C4-2B (cell line): ENCODE measurements around the gene FBXW12.

ENCODE experiments used
- H3K27ac ChIP-seq: fragments of 450-650 bp; 2 replicates; pipeline ENCODE4 v1.5.1; 2017
- ZFX ChIP-seq: fragments of 450-650 bp; IDR thresholded peaks from 2 replicates; pipeline ENCODE4 v1.6.1; 2017
- TF ChIP-seq, protein P1 (sequence below): fragments of 450-650 bp; conservative IDR thresholded peaks from 2 replicates; pipeline ENCODE4 v1.5.1; 2017; ENCODE audit warnings: mild to moderate bottlenecking

The FBXW12 gene

DNA sequence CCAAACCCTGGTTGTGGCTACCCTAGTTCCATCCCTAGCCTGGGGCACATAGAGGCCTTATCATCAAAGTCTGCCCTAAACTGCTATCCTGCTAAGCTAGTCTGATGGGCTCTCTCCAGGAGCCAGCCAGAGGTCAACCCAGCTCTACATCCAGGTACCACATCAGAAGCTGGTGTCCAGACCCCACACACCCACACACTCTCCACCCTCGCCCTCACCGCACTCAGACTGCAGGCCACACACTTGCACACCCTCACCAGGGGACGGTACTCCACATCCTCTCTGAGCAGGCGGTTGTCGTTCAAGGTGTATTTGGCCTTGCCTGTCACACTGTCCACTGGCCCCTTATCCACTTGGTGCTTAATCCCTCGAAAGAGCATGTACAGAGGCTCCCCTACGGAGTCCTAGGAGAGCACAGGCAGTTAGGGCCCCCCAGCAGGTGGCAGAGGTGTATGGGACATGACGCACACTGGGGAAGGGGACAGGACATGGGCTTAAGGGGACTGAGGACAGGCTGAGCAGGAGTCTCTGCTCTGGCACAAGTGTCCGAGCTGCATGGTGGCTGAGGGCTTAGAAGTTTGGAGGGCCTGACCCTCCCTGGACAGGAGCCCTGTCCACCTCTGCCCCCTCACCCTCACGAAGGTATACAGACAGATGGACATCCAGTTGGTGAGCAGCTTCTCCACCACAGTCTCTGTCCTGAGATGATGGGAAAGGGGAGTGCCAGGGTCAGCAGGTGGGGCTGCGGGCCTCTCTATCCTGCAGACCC is 39.8 kb downstream of the FBXW12 start:
- no peak for TF ChIP-seq ZFX
- TF ChIP-seq, protein P1, sequence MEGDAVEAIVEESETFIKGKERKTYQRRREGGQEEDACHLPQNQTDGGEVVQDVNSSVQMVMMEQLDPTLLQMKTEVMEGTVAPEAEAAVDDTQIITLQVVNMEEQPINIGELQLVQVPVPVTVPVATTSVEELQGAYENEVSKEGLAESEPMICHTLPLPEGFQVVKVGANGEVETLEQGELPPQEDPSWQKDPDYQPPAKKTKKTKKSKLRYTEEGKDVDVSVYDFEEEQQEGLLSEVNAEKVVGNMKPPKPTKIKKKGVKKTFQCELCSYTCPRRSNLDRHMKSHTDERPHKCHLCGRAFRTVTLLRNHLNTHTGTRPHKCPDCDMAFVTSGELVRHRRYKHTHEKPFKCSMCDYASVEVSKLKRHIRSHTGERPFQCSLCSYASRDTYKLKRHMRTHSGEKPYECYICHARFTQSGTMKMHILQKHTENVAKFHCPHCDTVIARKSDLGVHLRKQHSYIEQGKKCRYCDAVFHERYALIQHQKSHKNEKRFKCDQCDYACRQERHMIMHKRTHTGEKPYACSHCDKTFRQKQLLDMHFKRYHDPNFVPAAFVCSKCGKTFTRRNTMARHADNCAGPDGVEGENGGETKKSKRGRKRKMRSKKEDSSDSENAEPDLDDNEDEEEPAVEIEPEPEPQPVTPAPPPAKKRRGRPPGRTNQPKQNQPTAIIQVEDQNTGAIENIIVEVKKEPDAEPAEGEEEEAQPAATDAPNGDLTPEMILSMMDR, result no peak
- H3K27ac ChIP-seq, result no peak overlapping the region

DNA sequence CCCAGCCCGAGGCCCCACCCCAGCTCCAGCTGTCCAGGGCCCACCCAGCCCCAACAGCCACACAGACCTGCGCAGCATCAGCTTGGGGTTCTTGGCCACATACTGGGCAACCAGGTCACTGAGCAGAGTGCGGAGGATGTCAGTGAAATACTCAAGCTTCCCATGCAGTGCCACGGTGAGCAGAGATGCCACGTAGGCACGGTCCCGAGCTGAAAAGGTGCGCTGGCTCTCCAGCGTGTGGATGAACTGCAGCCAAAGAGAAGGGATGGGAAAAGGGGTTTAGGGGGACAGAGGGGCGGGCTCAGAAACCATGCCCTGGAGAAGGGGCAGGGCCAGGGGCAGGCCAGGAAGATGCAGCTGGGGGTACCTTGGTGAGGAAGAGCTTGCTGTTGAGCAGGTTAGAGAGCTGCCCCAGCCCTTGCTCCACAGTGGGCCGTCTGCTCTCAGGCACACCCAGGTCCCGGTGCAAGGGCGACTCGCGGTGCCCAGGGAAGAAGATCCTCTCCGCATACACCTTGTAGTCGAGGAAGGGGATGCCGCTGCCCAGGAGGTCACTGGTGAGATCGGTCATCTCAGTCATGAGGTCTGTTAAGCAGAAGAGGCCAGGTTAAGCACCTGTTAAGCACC is 40.5 kb downstream of the FBXW12 start:
- no peak overlapping the region for H3K27ac ChIP-seq
- TF ChIP-seq ZFX, result no peak
- TF ChIP-seq, protein P1, result no peak

DNA sequence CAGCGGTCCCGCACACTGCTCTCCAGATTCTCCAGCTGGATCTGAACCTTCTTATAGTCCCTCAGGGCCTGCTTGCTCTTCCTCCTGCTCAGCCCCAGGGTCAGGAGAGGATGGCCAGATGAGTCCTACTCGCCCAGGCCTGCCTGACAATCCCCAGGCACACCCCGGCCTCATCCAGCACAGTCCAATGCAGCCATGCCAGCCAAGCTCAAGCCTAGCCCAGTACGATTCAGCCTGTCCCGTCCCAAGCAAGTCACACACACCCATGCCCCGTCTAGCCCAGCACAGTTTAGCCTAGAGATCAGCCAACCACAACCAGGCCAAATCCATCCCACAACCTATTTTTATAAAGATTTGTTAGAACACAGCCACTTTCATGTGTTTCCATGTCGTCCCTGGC is 41.1 kb downstream of the FBXW12 start:
- no peak for TF ChIP-seq ZFX
- TF ChIP-seq, protein P1, result no peak
- no peak overlapping the region for H3K27ac ChIP-seq

DNA sequence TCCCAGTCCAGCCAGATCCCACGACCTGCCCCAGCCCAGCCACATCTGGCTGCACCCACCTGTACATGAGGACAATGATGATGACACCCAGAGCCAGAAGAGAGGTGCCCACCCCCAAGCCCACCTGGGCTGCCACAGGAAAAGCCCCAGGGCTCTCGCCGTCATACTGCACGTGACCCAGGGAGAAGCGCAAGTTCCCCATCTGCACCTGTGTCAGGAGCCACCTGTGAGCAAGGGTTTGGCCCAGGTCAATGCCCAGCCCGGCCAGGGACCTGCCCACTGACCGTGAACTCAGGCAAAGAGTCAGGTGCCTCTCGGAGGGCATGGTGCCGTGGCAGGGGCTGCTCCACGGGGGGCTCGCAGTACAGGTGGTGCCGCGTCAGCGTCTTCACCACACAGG is 41.6 kb downstream of the FBXW12 start:
- no peak overlapping the region for H3K27ac ChIP-seq
- TF ChIP-seq, protein P1, result no peak
- TF ChIP-seq ZFX, result no peak

DNA sequence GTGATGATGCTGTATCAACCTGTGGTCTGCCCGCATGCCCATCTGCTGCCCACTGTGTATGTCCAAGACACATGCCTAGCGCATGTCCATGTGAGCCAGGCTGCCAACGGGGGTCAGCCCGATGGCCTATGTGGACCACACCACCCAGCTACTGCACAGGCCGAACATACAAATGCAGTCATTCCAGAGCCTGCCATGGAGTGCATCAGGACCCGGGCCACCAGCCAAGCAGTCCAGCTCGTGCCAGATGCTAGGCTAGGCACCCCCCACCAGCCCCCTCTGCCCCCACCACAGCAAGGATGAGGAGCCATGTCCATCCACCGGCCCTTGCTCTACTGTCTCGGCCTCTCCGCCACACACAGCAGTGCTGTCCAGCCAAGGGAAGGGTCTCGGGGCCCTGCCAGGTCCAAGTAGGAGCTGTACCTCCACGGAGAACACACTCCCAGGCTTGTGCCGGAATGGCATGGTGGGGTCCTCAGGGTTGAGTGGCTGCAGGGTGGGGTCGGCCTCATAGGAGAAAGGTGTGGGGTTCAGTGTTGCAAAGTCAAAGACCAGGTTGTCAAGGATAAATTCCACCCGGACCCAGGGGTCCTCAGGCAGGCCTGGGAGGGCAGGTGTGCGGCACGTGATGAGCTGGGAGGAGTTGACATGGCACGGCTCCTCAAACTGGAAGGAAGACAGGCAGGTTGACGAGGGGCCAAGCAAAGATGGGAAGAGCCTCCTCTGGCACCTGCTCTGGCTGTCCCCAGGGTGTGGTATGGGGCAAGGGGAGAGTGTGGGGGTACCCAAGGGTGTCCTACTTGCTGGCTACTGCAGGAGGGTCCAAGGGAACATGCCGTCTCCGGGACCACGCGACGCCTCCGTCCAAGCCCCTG is 42.6 kb downstream of the FBXW12 start:
- no peak for TF ChIP-seq ZFX
- TF ChIP-seq, protein P1, result no peak
- no peak overlapping the region for H3K27ac ChIP-seq

DNA sequence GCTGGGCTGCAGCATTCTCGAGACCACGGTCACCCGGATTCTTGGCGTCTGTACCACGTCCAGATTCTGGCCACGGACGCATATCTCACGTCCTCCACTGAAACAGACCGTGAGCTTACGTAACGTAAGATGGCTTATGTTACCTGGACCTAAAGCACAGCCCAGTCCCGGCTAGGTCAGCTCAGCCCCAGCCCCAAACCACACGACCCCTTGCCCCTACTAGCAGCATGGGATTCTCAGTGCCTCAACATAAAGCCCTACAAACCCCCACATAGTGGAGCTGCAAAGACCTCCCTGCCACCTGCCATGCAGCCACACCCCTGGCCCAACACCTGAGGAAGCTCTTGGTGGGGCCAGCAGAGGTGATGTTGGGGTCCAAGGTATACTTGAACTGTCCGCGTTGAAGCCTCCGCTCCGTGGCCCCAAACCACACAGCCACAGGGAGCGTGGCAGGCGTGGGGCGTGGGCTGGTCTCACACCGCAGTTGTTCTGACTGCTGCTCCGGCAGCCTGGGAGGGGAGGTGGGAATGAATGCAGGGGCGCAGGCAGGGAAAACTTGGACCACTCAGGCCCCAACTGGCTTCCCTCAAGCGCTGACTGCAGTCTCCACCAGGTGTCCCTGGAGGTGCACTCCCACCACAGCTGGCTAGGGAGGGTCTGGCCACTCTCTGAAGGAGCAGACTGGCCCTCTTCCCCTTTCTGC is 43.4 kb downstream of the FBXW12 start:
- TF ChIP-seq, protein P1, result no peak
- TF ChIP-seq ZFX, result no peak
- no peak overlapping the region for H3K27ac ChIP-seq
